ENCODE results near the gene CCNY. TPM values are rescaled to one million over a fixed set of nuclear protein-coding genes. Genes with fewer than 3 reads are reported as not detected.

The CCNY gene
- total and polyA plus RNA-seq, 8 donors = 10.6 to 41.7 (median 26.6) TPM

DNA sequence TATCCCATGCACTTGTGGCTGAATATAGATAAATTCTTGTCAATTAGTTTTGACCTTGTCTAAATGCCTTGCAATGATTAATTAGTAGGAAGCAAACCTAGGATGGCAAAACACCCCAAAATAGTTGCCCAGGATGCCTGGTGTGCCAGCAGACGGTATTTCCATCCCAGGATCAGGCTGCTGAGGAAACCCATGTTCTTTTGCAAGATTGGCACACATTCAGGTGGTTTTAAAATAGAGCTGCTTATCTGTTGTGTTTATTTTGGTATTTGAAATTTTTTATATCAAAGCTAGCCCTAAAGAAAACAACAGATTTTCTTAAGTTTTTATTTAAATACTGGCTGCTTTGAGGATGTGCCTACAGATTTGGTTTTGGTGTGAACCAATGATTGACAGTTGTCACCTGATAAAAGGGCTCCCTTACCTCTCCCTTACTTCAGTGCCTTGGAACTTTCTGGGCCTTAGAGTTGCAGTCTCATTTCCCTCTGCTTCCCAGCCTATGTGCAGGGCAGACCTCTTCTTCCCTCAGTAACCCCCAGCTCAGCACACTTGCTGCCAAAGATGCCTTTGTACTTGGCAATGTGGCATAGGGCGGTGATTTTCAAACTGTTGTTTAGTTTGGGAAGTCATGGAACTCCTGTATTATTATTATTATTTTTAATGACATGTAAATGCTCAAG, 54.0 kb downstream of the CCNY start:
- DNase-seq = no peak
- Histone ChIP-seq H3K4me1 (peaks cover 0 to 14% (median 2%) of the 10 kb centered on the region in 3 donors), H3K27me3 (no peaks in the 10 kb centered on the region), H3K27ac (no peak overlapping the region), H3K36me3 (no peaks in the 10 kb centered on the region), H3K4me3 (no peak overlapping the region), H3K9me3 (no peaks in the 10 kb centered on the region)
- intact Hi-C loops (cut with DNase I) = no loop called here
- TF ChIP-seq, protein P1, sequence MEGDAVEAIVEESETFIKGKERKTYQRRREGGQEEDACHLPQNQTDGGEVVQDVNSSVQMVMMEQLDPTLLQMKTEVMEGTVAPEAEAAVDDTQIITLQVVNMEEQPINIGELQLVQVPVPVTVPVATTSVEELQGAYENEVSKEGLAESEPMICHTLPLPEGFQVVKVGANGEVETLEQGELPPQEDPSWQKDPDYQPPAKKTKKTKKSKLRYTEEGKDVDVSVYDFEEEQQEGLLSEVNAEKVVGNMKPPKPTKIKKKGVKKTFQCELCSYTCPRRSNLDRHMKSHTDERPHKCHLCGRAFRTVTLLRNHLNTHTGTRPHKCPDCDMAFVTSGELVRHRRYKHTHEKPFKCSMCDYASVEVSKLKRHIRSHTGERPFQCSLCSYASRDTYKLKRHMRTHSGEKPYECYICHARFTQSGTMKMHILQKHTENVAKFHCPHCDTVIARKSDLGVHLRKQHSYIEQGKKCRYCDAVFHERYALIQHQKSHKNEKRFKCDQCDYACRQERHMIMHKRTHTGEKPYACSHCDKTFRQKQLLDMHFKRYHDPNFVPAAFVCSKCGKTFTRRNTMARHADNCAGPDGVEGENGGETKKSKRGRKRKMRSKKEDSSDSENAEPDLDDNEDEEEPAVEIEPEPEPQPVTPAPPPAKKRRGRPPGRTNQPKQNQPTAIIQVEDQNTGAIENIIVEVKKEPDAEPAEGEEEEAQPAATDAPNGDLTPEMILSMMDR (IDR thresholded peaks at IDR 0.05) = no peak
- FAIRE-seq = no peak
- no peak for ATAC-seq
- WGBS, 2 donors = 59 to 60% methylated on average over 2 of the region's 2 CpGs

DNA sequence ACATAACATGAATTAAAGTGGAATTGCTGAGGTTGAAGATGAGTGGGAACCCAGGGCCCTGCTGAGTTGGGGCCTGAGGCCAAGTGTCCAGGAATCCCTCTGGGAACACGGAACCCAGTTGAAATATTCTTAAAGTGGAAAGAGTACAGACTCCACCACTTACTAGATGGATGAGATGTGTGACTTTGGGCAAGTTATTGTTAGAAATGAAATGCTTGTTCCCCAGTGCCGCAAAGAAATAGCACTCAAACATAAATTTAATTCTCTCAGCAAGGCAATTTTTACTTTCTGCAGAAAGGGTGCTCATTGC, 54.5 kb downstream of the CCNY start:
- Histone ChIP-seq H3K9me3 (no peaks in the 10 kb centered on the region), H3K36me3 (no peaks in the 10 kb centered on the region), H3K4me1 (peaks cover 0 to 14% (median 2%) of the 10 kb centered on the region in 3 donors), H3K27ac (no peak overlapping the region), H3K4me3 (no peak overlapping the region), H3K27me3 (no peaks in the 10 kb centered on the region)
- WGBS, 2 donors = 98 to 99% methylated on average over 2 of the region's 2 CpGs
- intact Hi-C loops (cut with DNase I) = no loop called here
- TF ChIP-seq, protein P1 (IDR thresholded peaks at IDR 0.05) = no peak
- DNase-seq (no peak), FAIRE-seq (no peak), ATAC-seq (no peak)

DNA sequence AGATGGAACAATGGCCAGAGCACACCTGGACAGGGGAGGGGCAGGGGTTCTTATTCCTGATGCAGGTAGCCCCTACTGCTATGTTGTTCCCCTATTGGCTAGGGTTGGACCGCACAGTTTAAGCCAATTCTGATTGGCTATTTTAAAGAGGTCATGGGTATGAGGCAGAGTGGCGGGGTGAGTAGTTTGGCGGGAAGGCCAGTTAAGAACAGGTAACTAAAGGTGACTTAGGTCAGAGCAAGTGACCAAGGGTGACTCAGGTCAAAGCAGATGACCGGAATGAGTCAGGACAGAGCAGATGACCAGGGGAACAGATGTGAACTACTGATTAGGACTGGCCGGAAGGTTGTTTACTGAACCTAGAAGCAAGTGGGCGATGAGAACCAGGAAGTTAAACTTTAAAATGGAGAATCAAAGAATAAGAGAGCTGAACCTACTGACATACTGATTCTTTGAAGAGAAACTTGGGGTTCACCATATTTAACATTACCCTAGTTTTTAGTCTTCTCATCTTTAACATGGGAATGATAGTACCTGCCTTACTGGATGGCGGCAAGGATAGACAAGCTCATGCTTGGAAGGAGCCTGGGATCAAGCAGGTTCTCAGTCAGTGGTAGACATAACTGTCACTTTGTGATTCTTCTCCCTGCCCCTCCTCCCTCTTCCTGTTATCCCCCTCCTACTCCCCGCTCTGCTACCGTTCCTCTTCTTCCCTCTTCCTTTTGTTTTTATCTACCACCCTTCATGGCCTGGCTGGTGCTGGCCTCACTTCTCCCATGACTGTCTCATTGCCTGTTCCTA, 55.0 kb downstream of the CCNY start:
- FAIRE-seq = no peak
- peaks cover 0 to 11% (median 2%) of the 10 kb centered on the region in 3 donors for H3K4me1 ChIP-seq

DNA sequence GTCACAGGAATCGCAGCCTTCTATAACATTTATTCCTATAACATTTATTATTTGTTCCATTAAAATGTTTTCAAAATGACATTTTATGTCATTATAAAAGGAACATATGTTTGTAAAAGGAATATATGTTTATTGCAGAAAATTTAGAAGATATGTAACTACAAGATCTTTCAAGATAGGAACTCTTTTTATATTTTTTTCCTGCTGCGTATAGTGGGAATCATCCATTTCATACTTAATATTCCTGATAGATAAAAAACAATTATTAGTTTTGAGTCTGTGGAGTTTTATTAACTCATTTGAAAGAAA, 55.6 kb downstream of the CCNY start:
- TF ChIP-seq, protein P1 (IDR thresholded peaks at IDR 0.05) = no peak
- ATAC-seq (no peak), DNase-seq (no peak), FAIRE-seq (no peak)
- WGBS, 2 donors = 98 to 99% methylated on average over 2 of the region's 2 CpGs
- intact Hi-C loops (cut with DNase I) = no loop called here
- no peaks in the 10 kb centered on the region for H3K9me3 ChIP-seq
- H3K36me3 ChIP-seq = no peaks in the 10 kb centered on the region
- H3K27me3 ChIP-seq = no peaks in the 10 kb centered on the region
- H3K4me3 ChIP-seq = no peak overlapping the region
- H3K4me1 ChIP-seq = peaks cover 0 to 6% (median 2%) of the 10 kb centered on the region in 3 donors
- H3K27ac ChIP-seq = no peak overlapping the region

More for the DNA sequence above, 55.0 kb downstream of the CCNY start:
- Histone ChIP-seq H3K36me3 (no peaks in the 10 kb centered on the region), H3K9me3 (no peaks in the 10 kb centered on the region), H3K27ac (no peak overlapping the region), H3K4me3 (no peak overlapping the region), H3K27me3 (no peaks in the 10 kb centered on the region)
- intact Hi-C loops (cut with DNase I) = no loop called here
- ATAC-seq (no peak), DNase-seq (no peak)
- 95 to 96% methylated on average over 9 of the region's 9 CpGs for WGBS, 2 donors
- TF ChIP-seq, protein P1 (IDR thresholded peaks at IDR 0.05) = no peak
